Osteoblast (primary cell): Measurements from ENCODE around the gene IGSF11. TPM values are rescaled to one million over a fixed set of nuclear protein-coding genes. Genes with fewer than 3 reads are reported as not detected.

Experiments
- DNase-seq: peaks from one replicate; pipeline ENCODE4 v3.0.0; 2011; ENCODE audit warnings: low spot score, mixed read lengths; ENCODE audit not compliant: insufficient read length; ENCODE audit errors: missing footprints
- H2AFZ ChIP-seq: 2 replicates; pipeline ENCODE4 v1.6.0; 2011; ENCODE audit warnings: mild to moderate bottlenecking, low read length
- H3K27ac ChIP-seq: 2 replicates; pipeline ENCODE4 v1.5.1; 2011; ENCODE audit warnings: mild to moderate bottlenecking, low read depth, low read length, moderate library complexity
- H3K27me3 ChIP-seq: 2 replicates; pipeline ENCODE4 v1.6.0; 2012; ENCODE audit warnings: mild to moderate bottlenecking, control low read depth, inconsistent platforms, low read length, moderate library complexity; ENCODE audit not compliant: insufficient read depth
- H3K36me3 ChIP-seq: 2 replicates; pipeline ENCODE4 v1.5.1; 2011; ENCODE audit warnings: mild to moderate bottlenecking, low read length, control low read depth, moderate library complexity; ENCODE audit not compliant: insufficient read depth
- H3K4me1 ChIP-seq: 2 replicates; pipeline ENCODE4 v1.5.1; 2011; ENCODE audit warnings: mild to moderate bottlenecking, low read length, control low read depth, moderate library complexity; ENCODE audit not compliant: insufficient read depth
- H3K4me2 ChIP-seq: 2 replicates; pipeline ENCODE4 v1.6.0; 2011; ENCODE audit warnings: mild to moderate bottlenecking, low read length; ENCODE audit not compliant: insufficient read depth
- H3K4me3 ChIP-seq: fragments of 200-600 bp; sonication (generic); 3 replicates; pipeline ENCODE4 v1.5.1; 2012; ENCODE audit warnings: mild to moderate bottlenecking, low read length, inconsistent platforms; ENCODE audit not compliant: insufficient read depth
- H3K79me2 ChIP-seq: 2 replicates; pipeline ENCODE4 v1.6.0; 2012; ENCODE audit warnings: mild to moderate bottlenecking, low read length, control low read depth, inconsistent platforms; ENCODE audit not compliant: insufficient read depth
- H3K9me3 ChIP-seq: 2 replicates; pipeline ENCODE4 v1.5.1; 2011; ENCODE audit warnings: low read depth, low read length, control low read depth
- H4K20me1 ChIP-seq: 2 replicates; pipeline ENCODE4 v1.6.0; 2012; ENCODE audit warnings: mild to moderate bottlenecking, low read length, control low read depth; ENCODE audit not compliant: insufficient read depth
- total RNA-seq: library from RNA; depleted of rRNA; stranded (reverse); fragments of >200 nt; gene quantifications from 2 replicates; pipeline ENCODE4 v1.2.3, GENCODE V29; 2012
- TF ChIP-seq, protein P1 (sequence below): IDR thresholded peaks from 2 replicates; pipeline ENCODE4 v1.5.1; 2011; ENCODE audit warnings: mild to moderate bottlenecking, low read depth, low read length, moderate library complexity; ENCODE audit errors: extremely low read depth

The IGSF11 gene
- total RNA-seq, 1 donor: 0.36 TPM

DNA sequence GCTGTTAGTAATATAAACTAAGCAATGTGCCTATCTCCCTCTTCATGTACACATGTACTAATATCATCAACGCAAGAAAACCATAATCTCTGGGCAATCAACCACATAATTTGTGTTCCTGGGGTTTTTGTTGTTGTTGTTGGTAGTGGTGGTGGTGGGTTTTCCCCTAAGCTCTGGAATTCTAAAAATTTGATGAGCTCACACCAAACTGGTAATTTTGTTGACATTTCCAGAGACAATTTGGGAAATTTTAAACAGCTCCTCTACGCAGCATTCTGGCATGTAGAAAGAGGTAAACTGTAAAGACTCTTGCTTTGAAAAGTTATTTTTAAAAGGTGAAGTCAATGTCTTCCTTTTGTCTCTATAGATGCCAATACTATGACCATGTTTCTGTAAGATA is 126.7 kb downstream of the IGSF11 start:
- TF ChIP-seq, protein P1, sequence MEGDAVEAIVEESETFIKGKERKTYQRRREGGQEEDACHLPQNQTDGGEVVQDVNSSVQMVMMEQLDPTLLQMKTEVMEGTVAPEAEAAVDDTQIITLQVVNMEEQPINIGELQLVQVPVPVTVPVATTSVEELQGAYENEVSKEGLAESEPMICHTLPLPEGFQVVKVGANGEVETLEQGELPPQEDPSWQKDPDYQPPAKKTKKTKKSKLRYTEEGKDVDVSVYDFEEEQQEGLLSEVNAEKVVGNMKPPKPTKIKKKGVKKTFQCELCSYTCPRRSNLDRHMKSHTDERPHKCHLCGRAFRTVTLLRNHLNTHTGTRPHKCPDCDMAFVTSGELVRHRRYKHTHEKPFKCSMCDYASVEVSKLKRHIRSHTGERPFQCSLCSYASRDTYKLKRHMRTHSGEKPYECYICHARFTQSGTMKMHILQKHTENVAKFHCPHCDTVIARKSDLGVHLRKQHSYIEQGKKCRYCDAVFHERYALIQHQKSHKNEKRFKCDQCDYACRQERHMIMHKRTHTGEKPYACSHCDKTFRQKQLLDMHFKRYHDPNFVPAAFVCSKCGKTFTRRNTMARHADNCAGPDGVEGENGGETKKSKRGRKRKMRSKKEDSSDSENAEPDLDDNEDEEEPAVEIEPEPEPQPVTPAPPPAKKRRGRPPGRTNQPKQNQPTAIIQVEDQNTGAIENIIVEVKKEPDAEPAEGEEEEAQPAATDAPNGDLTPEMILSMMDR: no peak
- no peak overlapping the region for H3K4me3 ChIP-seq
- no peak for DNase-seq
- H2AFZ ChIP-seq: no peak overlapping the region
- H4K20me1 ChIP-seq: no peaks in the 10 kb centered on the region
- no peak overlapping the region for H3K4me2 ChIP-seq
- H3K27ac ChIP-seq: no peak overlapping the region
- H3K4me1 ChIP-seq: no peaks in the 10 kb centered on the region
- H3K9me3 ChIP-seq: no peaks in the 10 kb centered on the region
- H3K27me3 ChIP-seq: no peaks in the 10 kb centered on the region
- H3K79me2 ChIP-seq: no peaks in the 10 kb centered on the region
- no peaks in the 10 kb centered on the region for H3K36me3 ChIP-seq

DNA sequence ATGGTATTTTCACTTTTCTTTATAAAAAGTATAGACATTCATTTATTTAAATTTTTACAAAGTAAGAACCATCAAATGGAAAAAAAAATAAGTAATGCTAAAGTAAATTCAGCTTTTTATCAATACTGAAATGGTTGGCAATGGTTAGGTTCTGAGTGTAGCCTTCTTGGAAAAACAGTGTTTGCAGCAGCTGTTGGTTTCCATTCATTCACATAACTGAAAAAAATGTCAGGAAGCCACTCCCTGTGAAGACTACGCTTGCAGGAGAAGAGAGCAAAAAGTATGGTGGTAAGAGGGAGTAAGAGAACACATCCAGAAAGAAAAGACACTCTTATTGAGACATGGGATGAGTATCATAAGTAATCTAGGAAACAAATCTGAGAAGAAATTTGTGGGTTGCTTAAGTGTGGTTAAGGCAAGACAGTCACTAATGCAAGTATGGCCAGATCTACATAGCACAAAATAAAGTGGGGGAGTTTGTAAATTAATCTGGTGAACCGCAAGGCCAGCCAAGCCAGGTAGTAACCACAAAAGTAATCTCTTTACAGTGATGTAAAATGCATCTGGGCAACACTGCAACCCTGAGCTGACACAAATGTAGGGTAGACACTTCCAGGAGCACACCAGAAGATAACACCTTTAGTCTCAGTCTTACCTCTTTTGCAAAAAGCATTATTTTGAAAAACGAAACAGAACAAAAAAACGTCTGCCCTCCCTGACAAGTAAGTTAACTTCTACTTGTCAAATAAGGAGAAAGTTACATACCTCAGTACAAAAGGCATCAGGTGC is 133.7 kb downstream of the IGSF11 start:
- Histone ChIP-seq H2AFZ (no peak overlapping the region), H3K36me3 (no peaks in the 10 kb centered on the region), H4K20me1 (no peaks in the 10 kb centered on the region), H3K79me2 (no peaks in the 10 kb centered on the region), H3K4me2 (no peak overlapping the region), H3K27ac (no peak overlapping the region), H3K4me3 (no peak overlapping the region), H3K27me3 (no peaks in the 10 kb centered on the region), H3K4me1 (no peaks in the 10 kb centered on the region), H3K9me3 (no peaks in the 10 kb centered on the region)
- TF ChIP-seq, protein P1: no peak
- no peak for DNase-seq

DNA sequence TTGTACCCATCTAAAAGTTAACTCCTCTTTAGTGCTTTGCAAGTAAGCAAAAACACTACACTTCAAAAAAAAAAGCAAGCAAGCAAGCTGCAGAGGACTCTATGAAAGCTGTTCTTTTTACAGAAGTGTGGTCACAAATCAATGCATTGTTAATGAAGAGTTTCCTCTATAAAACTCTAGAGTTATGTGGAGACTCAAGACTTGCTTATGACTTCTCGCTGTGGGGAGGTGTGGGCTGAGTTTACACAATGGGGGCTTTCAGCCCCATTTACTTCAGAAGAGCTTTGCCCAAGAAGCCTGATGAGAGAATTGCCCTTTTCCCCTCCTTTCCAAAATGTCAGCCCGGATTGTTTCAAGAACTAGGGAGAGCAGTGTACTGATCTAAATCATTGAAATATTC is 144.4 kb downstream of the IGSF11 start:
- Histone ChIP-seq H3K9me3 (no peaks in the 10 kb centered on the region), H3K36me3 (no peaks in the 10 kb centered on the region), H3K27me3 (no peaks in the 10 kb centered on the region), H4K20me1 (no peaks in the 10 kb centered on the region), H3K79me2 (no peaks in the 10 kb centered on the region), H3K4me2 (no peak overlapping the region), H2AFZ (no peak overlapping the region), H3K27ac (no peak overlapping the region), H3K4me3 (no peak overlapping the region), H3K4me1 (no peaks in the 10 kb centered on the region)
- TF ChIP-seq, protein P1: no peak
- no peak for DNase-seq

DNA sequence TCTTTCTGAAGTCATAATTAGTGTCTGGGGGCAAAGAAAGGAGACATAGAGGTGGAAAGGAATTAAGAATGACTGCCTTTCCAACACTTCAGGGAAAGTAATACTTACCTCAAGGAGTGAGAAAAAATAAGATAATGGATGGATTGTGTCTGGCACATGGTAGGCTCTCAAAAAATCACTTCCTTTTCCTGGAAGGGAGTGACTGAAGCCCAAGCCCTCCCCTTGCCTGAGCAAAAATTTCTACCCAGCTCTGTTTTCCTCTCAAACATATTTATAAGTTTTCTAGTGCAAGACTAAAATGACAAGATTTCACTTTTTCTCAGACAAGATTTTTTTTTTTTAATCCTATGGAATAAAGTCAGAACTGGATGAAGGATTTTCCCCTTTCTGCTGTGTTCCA is 145.0 kb downstream of the IGSF11 start:
- H3K36me3 ChIP-seq: no peaks in the 10 kb centered on the region
- no peak overlapping the region for H3K27ac ChIP-seq
- DNase-seq: no peak
- H4K20me1 ChIP-seq: no peaks in the 10 kb centered on the region
- H3K9me3 ChIP-seq: no peaks in the 10 kb centered on the region
- H3K4me1 ChIP-seq: no peaks in the 10 kb centered on the region
- H3K4me3 ChIP-seq: no peak overlapping the region
- TF ChIP-seq, protein P1: no peak
- no peaks in the 10 kb centered on the region for H3K27me3 ChIP-seq
- no peaks in the 10 kb centered on the region for H3K79me2 ChIP-seq
- H3K4me2 ChIP-seq: no peak overlapping the region
- H2AFZ ChIP-seq: no peak overlapping the region
